Hepatocyte (in vitro differentiated cells): ENCODE data around the gene IRGC.

Source experiments
- EZH2 ChIP-seq: fragments of 200-600 bp; sonication (generic); IDR thresholded peaks from 2 replicates; pipeline ENCODE4 v1.6.1; 2016; ENCODE audit warnings: antibody characterized with exemption, mild to moderate bottlenecking, borderline replicate concordance
- TF ChIP-seq, protein P1 (sequence below): fragments of 200-600 bp; sonication (generic); IDR thresholded peaks from 2 replicates; pipeline ENCODE4 v1.5.1; 2016; ENCODE audit warnings: antibody characterized with exemption, mild to moderate bottlenecking; ENCODE audit not compliant: poor library complexity

DNA sequence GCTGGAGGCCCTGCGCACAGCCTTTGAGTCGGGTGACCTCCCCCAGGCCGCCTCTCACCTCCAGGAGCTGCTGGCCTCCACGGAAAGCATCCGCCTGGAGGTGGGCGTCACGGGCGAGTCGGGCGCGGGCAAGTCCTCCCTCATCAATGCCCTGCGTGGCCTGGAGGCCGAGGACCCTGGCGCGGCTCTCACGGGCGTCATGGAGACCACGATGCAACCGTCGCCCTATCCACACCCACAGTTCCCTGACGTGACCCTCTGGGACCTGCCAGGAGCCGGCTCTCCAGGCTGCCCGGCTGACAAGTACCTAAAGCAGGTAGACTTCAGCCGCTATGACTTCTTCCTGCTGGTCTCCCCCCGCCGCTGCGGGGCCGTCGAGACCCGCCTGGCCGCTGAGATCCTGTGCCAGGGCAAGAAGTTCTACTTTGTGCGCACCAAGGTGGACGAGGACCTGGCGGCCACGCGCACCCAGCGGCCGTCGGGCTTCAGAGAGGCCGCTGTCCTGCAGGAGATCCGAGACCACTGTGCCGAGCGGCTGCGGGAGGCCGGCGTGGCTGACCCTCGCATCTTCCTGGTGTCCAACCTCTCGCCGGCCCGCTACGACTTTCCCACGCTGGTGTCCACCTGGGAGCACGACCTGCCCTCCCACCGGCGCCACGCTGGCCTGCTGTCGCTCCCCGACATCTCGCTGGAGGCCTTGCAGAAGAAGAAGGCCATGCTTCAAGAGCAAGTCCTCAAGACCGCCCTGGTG, 2.9 kb downstream of the IRGC start:
- TF ChIP-seq, protein P1, sequence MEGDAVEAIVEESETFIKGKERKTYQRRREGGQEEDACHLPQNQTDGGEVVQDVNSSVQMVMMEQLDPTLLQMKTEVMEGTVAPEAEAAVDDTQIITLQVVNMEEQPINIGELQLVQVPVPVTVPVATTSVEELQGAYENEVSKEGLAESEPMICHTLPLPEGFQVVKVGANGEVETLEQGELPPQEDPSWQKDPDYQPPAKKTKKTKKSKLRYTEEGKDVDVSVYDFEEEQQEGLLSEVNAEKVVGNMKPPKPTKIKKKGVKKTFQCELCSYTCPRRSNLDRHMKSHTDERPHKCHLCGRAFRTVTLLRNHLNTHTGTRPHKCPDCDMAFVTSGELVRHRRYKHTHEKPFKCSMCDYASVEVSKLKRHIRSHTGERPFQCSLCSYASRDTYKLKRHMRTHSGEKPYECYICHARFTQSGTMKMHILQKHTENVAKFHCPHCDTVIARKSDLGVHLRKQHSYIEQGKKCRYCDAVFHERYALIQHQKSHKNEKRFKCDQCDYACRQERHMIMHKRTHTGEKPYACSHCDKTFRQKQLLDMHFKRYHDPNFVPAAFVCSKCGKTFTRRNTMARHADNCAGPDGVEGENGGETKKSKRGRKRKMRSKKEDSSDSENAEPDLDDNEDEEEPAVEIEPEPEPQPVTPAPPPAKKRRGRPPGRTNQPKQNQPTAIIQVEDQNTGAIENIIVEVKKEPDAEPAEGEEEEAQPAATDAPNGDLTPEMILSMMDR = no peak
- TF ChIP-seq EZH2 = no peak
